IgD-negative memory B cell (primary cell): ENCODE data around the gene A2M. TPM values are rescaled to one million over a fixed set of nuclear protein-coding genes. Genes with fewer than 3 reads are reported as not detected.

ENCODE experiments used
- H3K27ac Mint-ChIP-seq, 3 donors: one replicate each; pipeline ENCODE4 v1.8.0; 2020 to 2022; ENCODE audit warnings: mild to moderate bottlenecking in 3 of 3, mixed read lengths in 3 of 3, moderate library complexity in 1 of 3
- H3K27me3 Mint-ChIP-seq: one replicate; pipeline ENCODE4 v1.8.0; 2021; ENCODE audit warnings: mixed read lengths
- H3K36me3 Mint-ChIP-seq: one replicate; pipeline ENCODE4 v1.8.0; 2020; ENCODE audit warnings: mild to moderate bottlenecking, mixed read lengths
- H3K4me1 Mint-ChIP-seq, 3 donors: one replicate each; pipeline ENCODE4 v1.8.0; 2020 to 2022; ENCODE audit warnings: mixed read lengths in 3 of 3, mild to moderate bottlenecking in 1 of 3
- H3K4me3 Mint-ChIP-seq, 4 donors: one replicate each; pipeline ENCODE4 v1.8.0; 2020 to 2022; ENCODE audit warnings: mild to moderate bottlenecking in 4 of 4, mixed read lengths in 4 of 4, moderate library complexity in 3 of 4
- H3K9me3 Mint-ChIP-seq, 3 donors: one replicate each; pipeline ENCODE4 v1.8.0; 2020 to 2021; ENCODE audit warnings: mixed read lengths in 3 of 3, mild to moderate bottlenecking in 1 of 3
- polyA plus RNA-seq: library from polyadenylated mRNA; unstranded; fragments of 300-500 nt; fragmentation: Illumina TruSeq; gene quantifications from one replicate; pipeline ENCODE4 v1.2.3, GENCODE V29; 2021

A2M gene
- polyA plus RNA-seq, 1 donor from 2014 or later, result not detected

- no peaks in the 10 kb centered on the region for H3K9me3 Mint-ChIP-seq
Measured at GRCh38 chr12:9096563-9097176, 19.0 kb downstream of the A2M start.

GRCh38 chr12:9095322-9095721 is 20.4 kb downstream of the A2M start:
- no peak overlapping the region for H3K27ac Mint-ChIP-seq
- no peaks in the 10 kb centered on the region for H3K27me3 Mint-ChIP-seq
- H3K4me1 Mint-ChIP-seq, result no peaks in the 10 kb centered on the region
- peak overlapping the region in 1 of 4 donors; percentile 18 for H3K4me3 Mint-ChIP-seq
- H3K36me3 Mint-ChIP-seq, result no peaks in the 10 kb centered on the region
- no peaks in the 10 kb centered on the region for H3K9me3 Mint-ChIP-seq

More at GRCh38 chr12:9096563-9097176, 19.0 kb downstream of the A2M start:
- no peaks in the 10 kb centered on the region for H3K4me1 Mint-ChIP-seq
- no peak overlapping the region for H3K4me3 Mint-ChIP-seq
- no peaks in the 10 kb centered on the region for H3K27me3 Mint-ChIP-seq
- no peaks in the 10 kb centered on the region for H3K36me3 Mint-ChIP-seq
- no peak overlapping the region for H3K27ac Mint-ChIP-seq

GRCh38 chr12:9094512-9095206 is 21.1 kb downstream of the A2M start:
- Mint-ChIP-seq H3K36me3 (no peaks in the 10 kb centered on the region), H3K9me3 (no peaks in the 10 kb centered on the region), H3K27ac (no peak overlapping the region), H3K27me3 (no peaks in the 10 kb centered on the region), H3K4me1 (peaks cover 0 to 2% (median 0%) of the 10 kb centered on the region in 3 donors), H3K4me3 (no peak overlapping the region)

GRCh38 chr12:9091891-9092598 is 23.7 kb downstream of the A2M start:
- Mint-ChIP-seq H3K27me3 (peaks cover 2% of the 10 kb centered on the region), H3K4me1 (peaks cover 0 to 2% (median 0%) of the 10 kb centered on the region in 3 donors), H3K4me3 (no peak overlapping the region), H3K36me3 (no peaks in the 10 kb centered on the region), H3K27ac (no peak overlapping the region), H3K9me3 (no peaks in the 10 kb centered on the region)

- H3K27ac Mint-ChIP-seq, result no peak overlapping the region
- H3K36me3 Mint-ChIP-seq, result no peaks in the 10 kb centered on the region
- peaks cover 0 to 4% (median 0%) of the 10 kb centered on the region in 3 donors for H3K9me3 Mint-ChIP-seq
- H3K4me3 Mint-ChIP-seq, result no peak overlapping the region
- peaks cover 3% of the 10 kb centered on the region for H3K27me3 Mint-ChIP-seq
- H3K4me1 Mint-ChIP-seq, result peaks cover 0 to 2% (median 0%) of the 10 kb centered on the region in 3 donors
Measured at GRCh38 chr12:9090220-9090619, 25.5 kb downstream of the A2M start.

- Mint-ChIP-seq H3K27ac (no peak overlapping the region), H3K9me3 (peaks cover 2 to 19% (median 17%) of the 10 kb centered on the region in 3 donors), H3K36me3 (peaks cover 5% of the 10 kb centered on the region), H3K4me1 (peaks cover 0 to 2% (median 0%) of the 10 kb centered on the region in 3 donors), H3K27me3 (peaks cover 7% of the 10 kb centered on the region), H3K4me3 (no peak overlapping the region)
Measured at GRCh38 chr12:9087087-9087835, 28.5 kb downstream of the A2M start.

GRCh38 chr12:9086087-9086486 is 29.6 kb downstream of the A2M start:
- no peak overlapping the region for H3K27ac Mint-ChIP-seq
- peaks cover 9% of the 10 kb centered on the region for H3K27me3 Mint-ChIP-seq
- peaks cover 2 to 24% (median 22%) of the 10 kb centered on the region in 3 donors for H3K9me3 Mint-ChIP-seq
- peaks cover 0 to 2% (median 0%) of the 10 kb centered on the region in 3 donors for H3K4me1 Mint-ChIP-seq
- peaks cover 6% of the 10 kb centered on the region for H3K36me3 Mint-ChIP-seq
- H3K4me3 Mint-ChIP-seq, result no peak overlapping the region

- H3K4me3 Mint-ChIP-seq, result no peak overlapping the region
- H3K36me3 Mint-ChIP-seq, result peaks cover 6% of the 10 kb centered on the region
- H3K27me3 Mint-ChIP-seq, result peaks cover 10% of the 10 kb centered on the region
- peaks cover 2 to 24% (median 24%) of the 10 kb centered on the region in 3 donors for H3K9me3 Mint-ChIP-seq
- no peak overlapping the region for H3K27ac Mint-ChIP-seq
- H3K4me1 Mint-ChIP-seq, result no peaks in the 10 kb centered on the region
Measured at GRCh38 chr12:9084417-9084816, 31.3 kb downstream of the A2M start.

- peaks cover 8% of the 10 kb centered on the region for H3K27me3 Mint-ChIP-seq
- H3K27ac Mint-ChIP-seq, result no peak overlapping the region
- peaks cover 6% of the 10 kb centered on the region for H3K36me3 Mint-ChIP-seq
- no peaks in the 10 kb centered on the region for H3K4me1 Mint-ChIP-seq
- H3K9me3 Mint-ChIP-seq, result peaks cover 2 to 25% (median 24%) of the 10 kb centered on the region in 3 donors
- peak overlapping the region in 1 of 4 donors; percentile 35 for H3K4me3 Mint-ChIP-seq
Measured at GRCh38 chr12:9083793-9084192, 31.9 kb downstream of the A2M start.

GRCh38 chr12:9081667-9082427 is 33.9 kb downstream of the A2M start:
- no peak overlapping the region for H3K4me3 Mint-ChIP-seq
- no peak overlapping the region for H3K27ac Mint-ChIP-seq
- H3K9me3 Mint-ChIP-seq, result peaks cover 5 to 28% (median 24%) of the 10 kb centered on the region in 3 donors
- H3K27me3 Mint-ChIP-seq, result peaks cover 19% of the 10 kb centered on the region
- no peaks in the 10 kb centered on the region for H3K4me1 Mint-ChIP-seq
- H3K36me3 Mint-ChIP-seq, result peaks cover 6% of the 10 kb centered on the region

- Mint-ChIP-seq H3K4me3 (no peak overlapping the region), H3K4me1 (no peaks in the 10 kb centered on the region), H3K9me3 (peaks cover 5 to 24% (median 23%) of the 10 kb centered on the region in 3 donors), H3K36me3 (peaks cover 6% of the 10 kb centered on the region), H3K27me3 (peaks cover 21% of the 10 kb centered on the region), H3K27ac (no peak overlapping the region)
Measured at GRCh38 chr12:9079883-9080675, 35.6 kb downstream of the A2M start.

- Mint-ChIP-seq H3K36me3 (peaks cover 6% of the 10 kb centered on the region), H3K4me1 (no peaks in the 10 kb centered on the region), H3K27ac (no peak overlapping the region), H3K27me3 (peaks cover 18% of the 10 kb centered on the region), H3K4me3 (no peak overlapping the region), H3K9me3 (peaks cover 5 to 19% (median 17%) of the 10 kb centered on the region in 3 donors)
Measured at GRCh38 chr12:9079082-9079481, 36.6 kb downstream of the A2M start.

GRCh38 chr12:9077152-9078031 is 38.3 kb downstream of the A2M start:
- peaks cover 2% of the 10 kb centered on the region for H3K36me3 Mint-ChIP-seq
- peaks cover 4 to 11% (median 8%) of the 10 kb centered on the region in 3 donors for H3K9me3 Mint-ChIP-seq
- no peak overlapping the region for H3K27ac Mint-ChIP-seq
- no peak overlapping the region for H3K4me3 Mint-ChIP-seq
- H3K27me3 Mint-ChIP-seq, result peaks cover 21% of the 10 kb centered on the region
- no peaks in the 10 kb centered on the region for H3K4me1 Mint-ChIP-seq
